ENCODE data around the gene VEGFB.

Gene VEGFB

DNA sequence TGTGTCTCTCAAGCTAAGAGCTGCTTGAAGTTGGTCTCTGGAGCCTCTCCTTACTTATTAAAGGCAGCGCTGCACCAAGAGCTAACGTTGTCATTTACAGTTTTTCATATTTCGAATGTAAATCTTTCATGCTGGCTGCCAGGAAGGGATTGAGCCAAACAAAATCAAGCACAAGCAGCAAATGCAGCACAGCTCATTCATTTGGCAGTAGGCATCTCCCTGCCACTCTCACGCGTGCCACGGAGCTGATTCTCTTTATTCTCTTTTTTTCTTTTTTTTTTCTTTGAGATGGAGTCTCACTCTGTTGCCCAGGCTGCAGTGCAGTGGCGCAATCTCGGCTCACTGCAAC lies 1.4 kb upstream of the VEGFB start:
- Histone ChIP-seq H3K9me3 (ENCODE audit: severe bottlenecking) (no peaks in the 10 kb centered on the region), H3K27ac (ENCODE audit: poor library complexity, severe bottlenecking) (peak overlapping the region; percentile 56), H3K27me3 (ENCODE audit: insufficient read depth, poor library complexity, severe bottlenecking) (no peaks in the 10 kb centered on the region), H3K4me1 (ENCODE audit: insufficient read depth, poor library complexity, severe bottlenecking) (no peaks in the 10 kb centered on the region), H3K4me3 (ENCODE audit: severe bottlenecking) (no peak overlapping the region), H3K36me3 (ENCODE audit: low read depth) (peaks cover 7% of the 10 kb centered on the region; the same call in 1 of the 2 replicates)
- no peak for DNase-seq (ENCODE audit: low spot score)
- no peak for ATAC-seq (ENCODE audit: low read depth)
- TF ChIP-seq, protein P1, sequence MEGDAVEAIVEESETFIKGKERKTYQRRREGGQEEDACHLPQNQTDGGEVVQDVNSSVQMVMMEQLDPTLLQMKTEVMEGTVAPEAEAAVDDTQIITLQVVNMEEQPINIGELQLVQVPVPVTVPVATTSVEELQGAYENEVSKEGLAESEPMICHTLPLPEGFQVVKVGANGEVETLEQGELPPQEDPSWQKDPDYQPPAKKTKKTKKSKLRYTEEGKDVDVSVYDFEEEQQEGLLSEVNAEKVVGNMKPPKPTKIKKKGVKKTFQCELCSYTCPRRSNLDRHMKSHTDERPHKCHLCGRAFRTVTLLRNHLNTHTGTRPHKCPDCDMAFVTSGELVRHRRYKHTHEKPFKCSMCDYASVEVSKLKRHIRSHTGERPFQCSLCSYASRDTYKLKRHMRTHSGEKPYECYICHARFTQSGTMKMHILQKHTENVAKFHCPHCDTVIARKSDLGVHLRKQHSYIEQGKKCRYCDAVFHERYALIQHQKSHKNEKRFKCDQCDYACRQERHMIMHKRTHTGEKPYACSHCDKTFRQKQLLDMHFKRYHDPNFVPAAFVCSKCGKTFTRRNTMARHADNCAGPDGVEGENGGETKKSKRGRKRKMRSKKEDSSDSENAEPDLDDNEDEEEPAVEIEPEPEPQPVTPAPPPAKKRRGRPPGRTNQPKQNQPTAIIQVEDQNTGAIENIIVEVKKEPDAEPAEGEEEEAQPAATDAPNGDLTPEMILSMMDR (IDR thresholded peaks at IDR 0.05; ENCODE audit: poor library complexity, severe bottlenecking): no peak

DNA sequence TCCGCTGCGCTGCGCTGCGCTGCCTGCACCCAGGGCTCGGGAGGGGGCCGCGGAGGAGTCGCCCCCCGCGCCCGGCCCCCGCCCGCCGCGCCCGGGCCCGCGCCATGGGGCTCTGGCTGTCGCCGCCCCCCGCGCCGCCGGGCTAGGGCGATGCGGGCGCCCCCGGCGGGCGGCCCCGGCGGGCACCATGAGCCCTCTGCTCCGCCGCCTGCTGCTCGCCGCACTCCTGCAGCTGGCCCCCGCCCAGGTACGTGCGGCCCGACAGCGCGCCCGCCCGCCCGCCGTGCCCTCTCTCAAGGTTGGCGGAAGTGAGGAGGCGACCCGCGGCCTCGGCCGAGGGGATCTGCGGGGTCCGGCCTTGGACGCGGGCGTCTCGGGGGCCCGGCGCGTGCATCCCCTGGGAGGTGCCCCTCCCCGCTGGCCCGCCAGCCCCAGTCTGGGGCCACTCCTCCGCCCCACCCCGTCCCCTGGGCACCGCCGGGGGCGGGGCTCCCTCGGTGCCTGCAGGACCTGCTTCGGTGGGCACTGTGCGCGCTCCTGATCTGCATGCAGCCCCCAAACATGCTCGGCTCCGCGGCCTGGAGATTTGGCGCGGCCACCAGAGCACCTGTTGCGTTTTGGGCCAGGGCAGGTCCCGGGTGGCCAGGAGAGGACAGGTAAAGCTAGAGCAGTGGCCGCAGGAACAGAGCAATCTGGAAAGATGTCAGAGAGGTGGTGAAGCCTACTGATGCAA lies 429 bp downstream of the VEGFB start:
- no peak for DNase-seq (ENCODE audit: low spot score)
- ATAC-seq (ENCODE audit: low read depth): peak; percentile 35; the same call in 2 of the 3 replicates
- Histone ChIP-seq H3K27me3 (ENCODE audit: insufficient read depth, poor library complexity, severe bottlenecking) (no peaks in the 10 kb centered on the region), H3K4me3 (ENCODE audit: severe bottlenecking) (peak overlapping the region; percentile 54), H3K4me1 (ENCODE audit: insufficient read depth, poor library complexity, severe bottlenecking) (peaks cover 4% of the 10 kb centered on the region), H3K9me3 (ENCODE audit: severe bottlenecking) (no peaks in the 10 kb centered on the region), H3K27ac (ENCODE audit: poor library complexity, severe bottlenecking) (peak overlapping the region; percentile 56), H3K36me3 (ENCODE audit: low read depth) (peaks cover 15% of the 10 kb centered on the region)
- TF ChIP-seq, protein P1 (IDR thresholded peaks at IDR 0.05; ENCODE audit: poor library complexity, severe bottlenecking): no peak

DNA sequence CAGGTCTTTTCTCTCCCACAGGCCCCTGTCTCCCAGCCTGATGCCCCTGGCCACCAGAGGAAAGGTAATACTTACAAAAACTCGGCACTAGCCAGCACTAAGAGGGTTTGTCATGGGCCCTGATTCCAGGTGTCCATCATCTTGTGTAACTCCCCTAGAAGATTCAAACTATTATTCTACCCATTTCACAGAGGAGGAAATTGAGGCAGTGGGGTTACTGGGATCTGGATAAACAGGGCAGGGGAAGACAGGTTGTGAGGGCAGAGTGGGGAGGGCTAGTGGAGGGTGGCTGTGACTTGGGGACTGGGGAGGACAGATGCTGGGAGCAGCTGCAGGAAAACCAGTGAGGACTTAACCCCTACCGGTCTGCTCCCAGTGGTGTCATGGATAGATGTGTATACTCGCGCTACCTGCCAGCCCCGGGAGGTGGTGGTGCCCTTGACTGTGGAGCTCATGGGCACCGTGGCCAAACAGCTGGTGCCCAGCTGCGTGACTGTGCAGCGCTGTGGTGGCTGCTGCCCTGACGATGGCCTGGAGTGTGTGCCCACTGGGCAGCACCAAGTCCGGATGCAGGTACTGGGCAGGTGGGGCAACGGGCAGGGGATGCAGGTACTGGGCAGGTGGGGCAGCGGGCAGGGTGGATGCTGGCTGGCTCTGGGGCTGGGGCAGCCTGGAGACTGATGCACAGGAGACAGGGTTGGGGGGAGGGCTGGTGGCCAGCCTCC lies 1.2 kb downstream of the VEGFB start:
- Histone ChIP-seq H3K4me1 (ENCODE audit: insufficient read depth, poor library complexity, severe bottlenecking) (peaks cover 8% of the 10 kb centered on the region), H3K27ac (ENCODE audit: poor library complexity, severe bottlenecking) (peak overlapping the region; percentile 56)

DNA sequence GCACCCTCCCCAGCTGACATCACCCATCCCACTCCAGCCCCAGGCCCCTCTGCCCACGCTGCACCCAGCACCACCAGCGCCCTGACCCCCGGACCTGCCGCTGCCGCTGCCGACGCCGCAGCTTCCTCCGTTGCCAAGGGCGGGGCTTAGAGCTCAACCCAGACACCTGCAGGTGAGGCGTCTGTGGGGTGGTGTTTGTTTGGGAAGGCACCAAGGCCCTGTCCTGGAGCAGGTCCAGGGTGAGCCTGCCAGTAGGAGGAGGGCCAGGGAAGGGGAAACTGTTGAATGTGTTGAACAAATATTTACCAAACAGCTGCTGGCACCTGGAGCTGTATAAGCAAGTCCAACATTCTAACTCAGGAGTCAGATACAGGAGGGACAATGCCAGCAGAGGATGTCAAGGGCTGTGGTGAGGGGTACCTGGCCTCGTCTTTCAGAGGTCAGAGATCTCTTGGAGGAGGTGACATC lies 3.1 kb downstream of the VEGFB start:
- ATAC-seq (ENCODE audit: low read depth) (no peak), DNase-seq (ENCODE audit: low spot score) (peak; percentile 71)
- TF ChIP-seq, protein P1 (IDR thresholded peaks at IDR 0.05; ENCODE audit: poor library complexity, severe bottlenecking): no peak
- no peak overlapping the region for H3K27ac ChIP-seq (ENCODE audit: poor library complexity, severe bottlenecking)
- H3K9me3 ChIP-seq (ENCODE audit: severe bottlenecking): no peaks in the 10 kb centered on the region
- H3K36me3 ChIP-seq (ENCODE audit: low read depth): peaks cover 18% of the 10 kb centered on the region
- H3K4me3 ChIP-seq (ENCODE audit: severe bottlenecking): no peak overlapping the region
- no peaks in the 10 kb centered on the region for H3K27me3 ChIP-seq (ENCODE audit: insufficient read depth, poor library complexity, severe bottlenecking)
- peaks cover 9% of the 10 kb centered on the region for H3K4me1 ChIP-seq (ENCODE audit: insufficient read depth, poor library complexity, severe bottlenecking)

More for the DNA sequence above, 1.2 kb downstream of the VEGFB start:
- Histone ChIP-seq H3K9me3 (ENCODE audit: severe bottlenecking) (no peaks in the 10 kb centered on the region), H3K4me3 (ENCODE audit: severe bottlenecking) (peak overlapping the region; percentile 54), H3K36me3 (ENCODE audit: low read depth) (peaks cover 15% of the 10 kb centered on the region), H3K27me3 (ENCODE audit: insufficient read depth, poor library complexity, severe bottlenecking) (no peaks in the 10 kb centered on the region)
- ATAC-seq (ENCODE audit: low read depth) (no peak), DNase-seq (ENCODE audit: low spot score) (peak; percentile 69)
- TF ChIP-seq, protein P1 (IDR thresholded peaks at IDR 0.05; ENCODE audit: poor library complexity, severe bottlenecking): no peak

All from RWPE2 (cell line).